Measurements from ENCODE around the gene SLC25A15.
"Not testable (repeated sequence)": the region's sequence is repeated elsewhere in the genome, so short reads cannot be mapped to it uniquely, and the experiment has no call there.

SLC25A15 gene

GRCh38 chr13:40781717-40782116 is 7.7 kb upstream of the SLC25A15 start:
- no peak for DNase-seq (ENCODE audit: low spot score)

- not testable (repeated sequence) for DNase-seq (ENCODE audit: low spot score)
Measured at GRCh38 chr13:40782971-40783370, 6.4 kb upstream of the SLC25A15 start.

- DNase-seq (ENCODE audit: low spot score): no peak
Measured at GRCh38 chr13:40784540-40784939, 4.9 kb upstream of the SLC25A15 start.

GRCh38 chr13:40786568-40786996 is 2.8 kb upstream of the SLC25A15 start:
- no peak for DNase-seq (ENCODE audit: low spot score)

- DNase-seq (ENCODE audit: low spot score): no peak
Measured at GRCh38 chr13:40787062-40787461, 2.3 kb upstream of the SLC25A15 start.

GRCh38 chr13:40788540-40789274 is 704 bp upstream of the SLC25A15 start:
- not testable (repeated sequence) for DNase-seq (ENCODE audit: low spot score)

GRCh38 chr13:40790154-40790616 is 774 bp downstream of the SLC25A15 start:
- DNase-seq (ENCODE audit: low spot score): no peak

- no peak for DNase-seq (ENCODE audit: low spot score)
Measured at GRCh38 chr13:40792284-40793051, 3.1 kb downstream of the SLC25A15 start.

GRCh38 chr13:40793339-40793738 is 3.9 kb downstream of the SLC25A15 start:
- no peak for DNase-seq (ENCODE audit: low spot score)

GRCh38 chr13:40794414-40795368 is 5.3 kb downstream of the SLC25A15 start:
- DNase-seq (ENCODE audit: low spot score): no peak

- no peak for DNase-seq (ENCODE audit: low spot score)
Measured at GRCh38 chr13:40796649-40797048, 7.2 kb downstream of the SLC25A15 start.

- no peak for DNase-seq (ENCODE audit: low spot score)
Measured at GRCh38 chr13:40798380-40798779, 9.0 kb downstream of the SLC25A15 start.

- no peak for DNase-seq (ENCODE audit: low spot score)
Measured at GRCh38 chr13:40799508-40799907, 10.1 kb downstream of the SLC25A15 start.

GRCh38 chr13:40800559-40800958 is 11.1 kb downstream of the SLC25A15 start:
- no peak for DNase-seq (ENCODE audit: low spot score)

- no peak for DNase-seq (ENCODE audit: low spot score)
Measured at GRCh38 chr13:40801255-40802217, 12.1 kb downstream of the SLC25A15 start.

GRCh38 chr13:40803316-40803715 is 13.9 kb downstream of the SLC25A15 start:
- no peak for DNase-seq (ENCODE audit: low spot score)

- no peak for DNase-seq (ENCODE audit: low spot score)
Measured at GRCh38 chr13:40806241-40806640, 16.8 kb downstream of the SLC25A15 start.

GRCh38 chr13:40809471-40809870 is 20.1 kb downstream of the SLC25A15 start:
- DNase-seq (ENCODE audit: low spot score): no peak

- no peak for DNase-seq (ENCODE audit: low spot score)
Measured at GRCh38 chr13:40812102-40812501, 22.7 kb downstream of the SLC25A15 start.

GRCh38 chr13:40812724-40813445 is 23.5 kb downstream of the SLC25A15 start:
- DNase-seq (ENCODE audit: low spot score): no peak

All from D341Med (cell line).